ENCODE data around the gene CCR9. TPM values are rescaled to one million over a fixed set of nuclear protein-coding genes. Genes with fewer than 3 reads are reported as not detected.
A peak's percentile ranks its signal among the peaks of the same experiment; 100 is the strongest.

The CCR9 gene
- total and polyA plus RNA-seq, 2 donors (not counting 1 experiment from before 2014, with no cell fraction given), result not detected

GRCh38 chr3:45907769-45908705 is 21.7 kb downstream of the CCR9 start:
- Histone ChIP-seq H3K4me3 (replicated peaks in 1 of 4; ENCODE audit: control extremely low read depth in 1 of 4, insufficient read depth in 1 of 4, low read depth in 3 of 4, low read length in 4 of 4) (no peak overlapping the region), H3K9ac (ENCODE audit: insufficient read depth, low read length) (no peak overlapping the region), H3K36me3 (ENCODE audit: control insufficient read depth, insufficient read depth, low read length) (no peaks in the 10 kb centered on the region), H3K4me2 (ENCODE audit: extremely low read depth, insufficient read depth, low read length) (no peak overlapping the region), H3K27me3 (ENCODE audit: control insufficient read depth, insufficient read depth, low read length) (no peaks in the 10 kb centered on the region), H3K27ac (ENCODE audit: insufficient read depth, low read length) (no peak overlapping the region), H4K20me1 (ENCODE audit: control insufficient read depth, extremely low read depth, insufficient read depth, low read length) (no peaks in the 10 kb centered on the region), H3K4me1 (ENCODE audit: control insufficient read depth, extremely low read depth, insufficient read depth, low read length) (peaks cover 11% of the 10 kb centered on the region), H3K79me2 (ENCODE audit: control insufficient read depth, insufficient read depth, low read length) (no peaks in the 10 kb centered on the region), H3K9me3 (ENCODE audit: control insufficient read depth, insufficient read depth, low read depth, low read length) (no peaks in the 10 kb centered on the region), H2AFZ (ENCODE audit: low read length) (no peak overlapping the region)
- no peak for TF ChIP-seq EZH2 (IDR thresholded peaks at IDR 0.05; ENCODE audit: low read length, missing control alignments)
- no peak for TF ChIP-seq CTCF (conservative IDR thresholded peaks at IDR 0.05 in 1 of 2, IDR thresholded peaks at IDR 0.05 in 1 of 2; ENCODE audit: low read depth in 1 of 2, low read length in 2 of 2)
- peak; percentile 59 to 64 for DNase-seq (ENCODE audit: low read depth in 2 of 2)

GRCh38 chr3:45908761-45909160 is 22.4 kb downstream of the CCR9 start:
- Histone ChIP-seq H3K27ac (ENCODE audit: insufficient read depth, low read length) (no peak overlapping the region), H3K4me2 (ENCODE audit: extremely low read depth, insufficient read depth, low read length) (no peak overlapping the region), H3K4me1 (ENCODE audit: control insufficient read depth, extremely low read depth, insufficient read depth, low read length) (peaks cover 11% of the 10 kb centered on the region), H3K9ac (ENCODE audit: insufficient read depth, low read length) (no peak overlapping the region), H3K79me2 (ENCODE audit: control insufficient read depth, insufficient read depth, low read length) (no peaks in the 10 kb centered on the region), H4K20me1 (ENCODE audit: control insufficient read depth, extremely low read depth, insufficient read depth, low read length) (no peaks in the 10 kb centered on the region), H3K9me3 (ENCODE audit: control insufficient read depth, insufficient read depth, low read depth, low read length) (no peaks in the 10 kb centered on the region), H2AFZ (ENCODE audit: low read length) (no peak overlapping the region), H3K4me3 (replicated peaks in 1 of 4; ENCODE audit: control extremely low read depth in 1 of 4, insufficient read depth in 1 of 4, low read depth in 3 of 4, low read length in 4 of 4) (no peak overlapping the region), H3K36me3 (ENCODE audit: control insufficient read depth, insufficient read depth, low read length) (no peaks in the 10 kb centered on the region), H3K27me3 (ENCODE audit: control insufficient read depth, insufficient read depth, low read length) (no peaks in the 10 kb centered on the region)
- no peak for DNase-seq (ENCODE audit: low read depth in 2 of 2)
- no peak for TF ChIP-seq CTCF (conservative IDR thresholded peaks at IDR 0.05 in 1 of 2, IDR thresholded peaks at IDR 0.05 in 1 of 2; ENCODE audit: low read depth in 1 of 2, low read length in 2 of 2)

- H3K4me2 ChIP-seq (ENCODE audit: extremely low read depth, insufficient read depth, low read length), result no peak overlapping the region
- no peak for DNase-seq (ENCODE audit: low read depth in 2 of 2)
- no peak overlapping the region for H3K4me3 ChIP-seq (replicated peaks in 1 of 4; ENCODE audit: control extremely low read depth in 1 of 4, insufficient read depth in 1 of 4, low read depth in 3 of 4, low read length in 4 of 4)
- no peak overlapping the region for H3K9ac ChIP-seq (ENCODE audit: insufficient read depth, low read length)
- H3K79me2 ChIP-seq (ENCODE audit: control insufficient read depth, insufficient read depth, low read length), result no peaks in the 10 kb centered on the region
- H2AFZ ChIP-seq (ENCODE audit: low read length), result no peak overlapping the region
- TF ChIP-seq CTCF (conservative IDR thresholded peaks at IDR 0.05 in 1 of 2, IDR thresholded peaks at IDR 0.05 in 1 of 2; ENCODE audit: low read depth in 1 of 2, low read length in 2 of 2) (no peak), EZH2 (IDR thresholded peaks at IDR 0.05; ENCODE audit: low read length, missing control alignments) (no peak)
- H3K9me3 ChIP-seq (ENCODE audit: control insufficient read depth, insufficient read depth, low read depth, low read length), result no peaks in the 10 kb centered on the region
- H3K27me3 ChIP-seq (ENCODE audit: control insufficient read depth, insufficient read depth, low read length), result no peaks in the 10 kb centered on the region
- H3K4me1 ChIP-seq (ENCODE audit: control insufficient read depth, extremely low read depth, insufficient read depth, low read length), result peaks cover 11% of the 10 kb centered on the region
- no peaks in the 10 kb centered on the region for H3K36me3 ChIP-seq (ENCODE audit: control insufficient read depth, insufficient read depth, low read length)
- no peaks in the 10 kb centered on the region for H4K20me1 ChIP-seq (ENCODE audit: control insufficient read depth, extremely low read depth, insufficient read depth, low read length)
- H3K27ac ChIP-seq (ENCODE audit: insufficient read depth, low read length), result no peak overlapping the region
Measured at GRCh38 chr3:45909542-45909941, 23.2 kb downstream of the CCR9 start.

Measured in fibroblast of lung (primary cell).